Thymus (tissue), 14 donors: ENCODE data around the gene SNRPD2. TPM values are rescaled to one million over a fixed set of nuclear protein-coding genes. Genes with fewer than 3 reads are reported as not detected.
A peak's percentile ranks its signal among the peaks of the same experiment; 100 is the strongest.
"Not testable (repeated sequence)": the region's sequence is repeated elsewhere in the genome, so short reads cannot be mapped to it uniquely, and the experiment has no call there.

ENCODE experiments used
- DNase-seq, 9 donors: peaks; one replicate each; pipeline ENCODE4 v3.0.0-alpha.2; 2013; ENCODE audit warnings: low spot score in 9 of 9, low read depth in 6 of 9, missing footprints in 1 of 9
- H3K27ac ChIP-seq, 2 donors: one replicate each; pipeline ENCODE4 v1.5.1; 2013; ENCODE audit warnings: control low read depth in 1 of 2, low read depth in 1 of 2, low read length in 1 of 2, mild to moderate bottlenecking in 1 of 2, moderate library complexity in 1 of 2
- H3K27me3 ChIP-seq, 2 donors: one replicate each; pipeline ENCODE4 v1.5.1; 2013; ENCODE audit warnings: low read length in 1 of 2; ENCODE audit not compliant: control insufficient read depth in 2 of 2, insufficient read depth in 1 of 2
- H3K36me3 ChIP-seq, 2 donors: one replicate each; pipeline ENCODE4 v1.5.1; 2013; ENCODE audit warnings: low read length in 1 of 2, mild to moderate bottlenecking in 1 of 2, moderate library complexity in 1 of 2; ENCODE audit not compliant: control insufficient read depth in 2 of 2, insufficient read depth in 2 of 2
- H3K4me1 ChIP-seq, 2 donors: one replicate each; pipeline ENCODE4 v1.5.1; 2013; ENCODE audit warnings: low read length in 2 of 2; ENCODE audit not compliant: control insufficient read depth in 2 of 2, insufficient read depth in 2 of 2
- H3K4me3 ChIP-seq, 2 donors: one replicate each; pipeline ENCODE4 v1.5.1; 2013; ENCODE audit warnings: low read length in 2 of 2, control low read depth in 1 of 2, mild to moderate bottlenecking in 1 of 2
- H3K9me3 ChIP-seq, 2 donors: one replicate each; pipeline ENCODE4 v1.5.1; 2013; ENCODE audit warnings: low read length in 1 of 2, mild to moderate bottlenecking in 1 of 2; ENCODE audit not compliant: control insufficient read depth in 2 of 2, insufficient read depth in 1 of 2
- WGBS: extraction: QIAGEN DNeasy Blood & Tissue Kit; methylation state at CpG from one replicate; pipeline ENCODE4 v1.1.7; 2013; 5-methylcytosine and 5-hydroxymethylcytosine counted together
- long read RNA-seq, 10 donors: transcript quantifications; one replicate each; lab custom pipeline, GENCODE V29; 2026
- polyA plus RNA-seq: library from polyadenylated mRNA; stranded (reverse); fragments of 200-250 nt; gene quantifications from one replicate; pipeline ENCODE4 v1.2.3, GENCODE V29; 2013
- total RNA-seq: library from RNA; stranded (reverse); fragments of 120-200 nt; gene quantifications from one replicate; pipeline ENCODE4 v1.2.4, GENCODE V29; 2013
- donor health status: healthy.

SNRPD2 gene
- total RNA-seq (711 TPM), polyA plus RNA-seq (395 TPM)
- long read RNA-seq, donor 1, transcript SNRPD2-201 (3 exons, 901 nt): major isoform, 32 of 37 reads
- long read RNA-seq, donor 1, partial matches to known transcripts: 5 of 37 reads
- long read RNA-seq, donor 1, other reads (novel, unspliced or antisense): 0 of 37 reads
- long read RNA-seq, donor 2, transcript SNRPD2-201 (3 exons, 901 nt): major isoform, 283 of 376 reads
- long read RNA-seq, donor 2, partial matches to known transcripts: 86 of 376 reads
- long read RNA-seq, donor 2, other reads (novel, unspliced or antisense): 7 of 376 reads
- long read RNA-seq, donor 3, transcript SNRPD2-201 (3 exons, 901 nt): major isoform, 425 of 565 reads
- long read RNA-seq, donor 3, partial matches to known transcripts: 113 of 565 reads
- long read RNA-seq, donor 3, other reads (novel, unspliced or antisense): 22 of 565 reads
- long read RNA-seq, donor 4, transcript SNRPD2-201 (3 exons, 901 nt): major isoform, 124 of 162 reads
- long read RNA-seq, donor 4, partial matches to known transcripts: 31 of 162 reads
- long read RNA-seq, donor 4, other reads (novel, unspliced or antisense): 6 of 162 reads
- long read RNA-seq, donor 5, transcript SNRPD2-201 (3 exons, 901 nt): major isoform, 546 of 702 reads
- long read RNA-seq, donor 5, partial matches to known transcripts: 133 of 702 reads
- long read RNA-seq, donor 5, other reads (novel, unspliced or antisense): 20 of 702 reads
- long read RNA-seq, donor 6, transcript SNRPD2-201 (3 exons, 901 nt): major isoform, 149 of 194 reads
- long read RNA-seq, donor 6, partial matches to known transcripts: 43 of 194 reads
- long read RNA-seq, donor 6, other reads (novel, unspliced or antisense): 0 of 194 reads
- long read RNA-seq, donor 7, transcript SNRPD2-201 (3 exons, 901 nt): major isoform, 226 of 310 reads
- long read RNA-seq, donor 7, partial matches to known transcripts: 78 of 310 reads
- long read RNA-seq, donor 7, other reads (novel, unspliced or antisense): 6 of 310 reads
- long read RNA-seq, donor 8, transcript SNRPD2-201 (3 exons, 901 nt): major isoform, 83 of 85 reads
- long read RNA-seq, donor 8, partial matches to known transcripts: 0 of 85 reads
- long read RNA-seq, donor 8, other reads (novel, unspliced or antisense): 0 of 85 reads
- long read RNA-seq, donor 9, transcript SNRPD2-201 (3 exons, 901 nt): major isoform, 155 of 190 reads
- long read RNA-seq, donor 9, partial matches to known transcripts: 34 of 190 reads
- long read RNA-seq, donor 9, other reads (novel, unspliced or antisense): 0 of 190 reads
- long read RNA-seq, donor 10, transcript SNRPD2-201 (3 exons, 901 nt): major isoform, 189 of 222 reads
- long read RNA-seq, donor 10, partial matches to known transcripts: 32 of 222 reads
- long read RNA-seq, donor 10, other reads (novel, unspliced or antisense): 0 of 222 reads

DNA sequence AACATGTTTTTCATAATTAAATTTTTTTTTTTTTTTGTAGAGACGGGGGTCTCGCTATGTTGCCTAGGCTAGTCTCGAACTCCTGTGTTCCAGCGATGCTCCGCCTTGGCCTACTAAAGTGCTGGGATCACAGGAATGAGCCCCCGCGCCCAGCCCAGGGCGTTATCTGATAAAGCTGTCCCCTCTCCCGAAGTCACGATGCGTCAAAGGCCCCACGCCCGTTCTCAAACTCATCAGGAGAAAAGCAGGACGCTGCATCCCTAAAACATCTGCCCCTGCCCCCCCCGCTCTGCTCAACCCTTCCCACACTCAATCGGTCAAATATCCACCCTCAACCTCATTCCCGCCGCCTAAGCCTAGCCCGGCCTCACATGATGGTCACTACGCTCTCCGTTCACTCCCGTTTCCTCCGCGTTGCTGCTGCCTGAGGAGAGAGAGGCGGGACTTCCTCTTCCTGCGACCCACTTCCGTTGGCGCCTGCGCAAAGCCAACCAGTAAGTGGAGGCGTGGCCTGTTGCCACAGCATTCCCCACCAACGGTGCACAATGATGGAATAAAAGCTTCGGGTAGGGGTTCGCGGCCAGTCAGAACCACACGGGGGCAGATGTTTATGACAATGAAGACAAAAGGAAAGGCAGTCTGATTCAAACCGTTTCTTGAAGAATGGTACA lies at the start of gene SNRPD2:
Gene SNRPD2 (minus strand): TSS at position 438 of the 671 bp plus-strand sequence. CDS start 65 bp downstream, at position 373.
- WGBS: under 1% methylated on average over 36 of the region's 36 CpGs
- H3K4me3 ChIP-seq: peak within 1 kb of the TSS; percentile 69 to 94
- no peaks in the 10 kb centered on the region for H3K27me3 ChIP-seq
- peak in 8 of 9 donors; percentile 88 to 96 (median 92) for DNase-seq
- H3K9me3 ChIP-seq: no peaks in the 10 kb centered on the region
- H3K4me1 ChIP-seq: peaks cover 10 to 14% of the 10 kb centered on the region in 2 donors
- peaks cover 28 to 30% of the 10 kb centered on the region in 2 donors for H3K36me3 ChIP-seq
- peak within 1 kb of the TSS; percentile 77 to 95 for H3K27ac ChIP-seq

GRCh38 chr19:45739498-45740439 lies 48.0 kb upstream of the SNRPD2 start:
- DNase-seq: no peak
- Histone ChIP-seq H3K27me3 (peaks cover 0 to 9% of the 10 kb centered on the region in 2 donors), H3K36me3 (no peaks in the 10 kb centered on the region), H3K4me3 (no peak overlapping the region), H3K9me3 (no peaks in the 10 kb centered on the region), H3K27ac (no peak overlapping the region), H3K4me1 (no peaks in the 10 kb centered on the region)
- WGBS: 93% methylated on average over 10 of the region's 10 CpGs

DNA sequence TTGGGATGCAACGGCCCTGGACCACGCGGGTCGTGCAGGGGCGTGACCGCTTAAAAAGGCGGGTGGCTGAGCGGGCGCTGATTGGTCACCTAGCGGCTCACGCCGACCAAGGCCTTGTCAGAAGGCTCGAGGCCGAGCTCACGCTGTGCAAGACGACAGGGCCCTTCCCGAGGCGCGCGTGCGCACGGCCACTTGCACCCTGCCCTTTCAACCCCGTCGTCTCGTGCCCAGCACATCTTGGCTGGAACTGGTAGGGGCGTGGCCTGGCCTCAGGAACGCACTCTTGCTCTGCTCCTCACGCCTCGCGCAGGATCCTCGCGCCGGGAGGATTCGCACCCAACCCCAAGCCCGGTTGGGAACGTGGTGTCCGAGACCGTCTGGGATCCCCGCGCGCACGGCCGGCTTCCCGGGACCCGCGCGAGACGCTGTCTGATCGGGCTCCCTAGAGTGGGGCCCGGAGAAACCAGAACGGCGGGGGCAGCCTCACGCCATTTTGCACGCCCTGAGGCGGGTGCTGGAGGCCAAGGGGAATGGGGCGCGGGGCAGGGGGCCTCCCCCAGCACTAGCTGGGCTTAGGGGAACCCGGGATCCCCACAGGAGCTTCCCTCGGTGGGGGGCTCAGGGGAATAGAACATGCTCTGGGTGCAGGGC lies 41.5 kb upstream of the SNRPD2 start, which contains the start of gene MEIOSIN:
Gene MEIOSIN (plus strand): TSS at position 280 of the 651 bp plus-strand sequence. CDS start 1,938 bp downstream, outside the sequence.
- no peaks in the 10 kb centered on the region for H3K36me3 ChIP-seq
- no peaks in the 10 kb centered on the region for H3K27me3 ChIP-seq
- no peak within 1 kb of the TSS for H3K4me3 ChIP-seq
- 97% methylated on average over 59 of the region's 59 CpGs for WGBS
- H3K4me1 ChIP-seq: peaks cover 8 to 14% of the 10 kb centered on the region in 2 donors
- H3K27ac ChIP-seq: no peak within 1 kb of the TSS
- no peaks in the 10 kb centered on the region for H3K9me3 ChIP-seq
- DNase-seq: no peak

DNA sequence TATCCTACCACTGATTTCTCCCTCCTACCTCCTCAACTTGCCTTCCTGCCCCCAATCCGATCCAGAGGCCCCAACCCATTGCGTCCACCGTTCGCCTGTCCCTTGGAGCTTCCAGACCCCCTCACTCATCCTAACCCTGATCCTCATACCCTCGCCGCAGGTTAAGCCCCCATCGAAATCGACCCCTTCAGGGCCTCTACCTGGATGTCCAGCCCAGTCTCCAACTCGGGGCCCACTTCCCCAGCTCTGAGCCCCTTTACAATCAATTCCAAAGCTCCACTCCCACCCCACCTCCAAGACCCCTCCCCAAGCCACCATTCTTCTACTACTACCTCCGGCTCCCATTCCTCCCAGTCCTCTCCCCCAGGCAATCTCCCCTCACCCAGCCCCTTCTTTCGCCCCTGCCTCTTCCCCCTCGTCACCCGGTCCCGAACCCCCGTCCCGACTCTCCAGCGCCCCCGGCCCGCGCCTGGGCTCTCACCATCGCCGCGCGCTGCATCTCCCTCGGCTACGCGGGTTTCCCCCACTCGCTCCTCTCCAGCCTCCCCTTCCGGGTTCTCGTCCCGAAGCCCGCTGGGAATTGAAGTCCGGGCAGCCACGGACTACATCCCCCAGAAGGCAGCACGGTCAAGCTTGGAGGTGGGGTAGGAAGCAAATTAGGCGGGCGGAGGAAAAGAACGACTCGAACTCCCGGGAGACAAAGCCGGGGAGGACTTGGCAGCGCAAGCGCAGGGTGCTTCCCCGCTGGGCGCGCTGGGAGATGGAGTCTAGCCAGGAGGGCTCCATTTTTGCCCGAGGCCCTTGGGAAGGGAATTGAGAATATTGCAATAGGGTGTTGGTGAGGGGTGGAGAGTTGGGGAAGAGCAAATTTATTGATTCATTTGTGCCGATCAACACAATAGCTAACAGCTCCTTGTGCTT lies 38.9 kb upstream of the SNRPD2 start, which contains the start of gene FBXO46:
Gene FBXO46 (minus strand): TSS at position 529 of the 921 bp plus-strand sequence. CDS start 17,401 bp downstream, outside the sequence.
- no peaks in the 10 kb centered on the region for H3K27me3 ChIP-seq

DNA sequence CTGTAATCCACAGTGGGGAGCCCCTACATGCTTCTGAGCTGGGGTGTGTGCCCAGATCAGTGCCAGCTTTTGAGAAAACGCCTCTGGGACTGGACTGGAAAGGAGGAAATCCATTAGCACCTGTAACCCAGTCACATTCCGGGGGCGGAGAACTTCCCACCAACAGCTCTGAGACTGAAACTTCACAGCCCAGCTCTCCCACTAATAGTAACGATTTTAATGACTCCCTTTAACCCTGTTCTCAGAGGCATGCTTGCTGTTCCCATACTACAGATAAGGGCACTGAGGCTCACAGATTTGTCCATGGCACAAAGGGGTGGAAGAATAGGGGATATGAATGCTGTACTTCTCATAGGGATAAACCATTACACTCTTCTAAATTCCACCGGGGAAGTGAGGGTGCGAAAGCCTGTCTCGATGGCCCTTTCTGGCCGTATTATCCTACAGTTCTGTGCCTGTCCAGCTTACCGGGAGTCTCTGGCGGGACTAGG lies 38.1 kb upstream of the SNRPD2 start:
- Histone ChIP-seq H3K36me3 (peaks cover 0 to 2% of the 10 kb centered on the region in 2 donors), H3K9me3 (no peaks in the 10 kb centered on the region), H3K27me3 (no peaks in the 10 kb centered on the region), H3K4me3 (peak overlapping the region; percentile 80 to 87), H3K4me1 (peaks cover 8 to 14% of the 10 kb centered on the region in 2 donors), H3K27ac (no peak overlapping the region)
- DNase-seq: no peak
- 35% methylated on average over 10 of the region's 10 CpGs for WGBS

More for the DNA sequence above, 38.9 kb upstream of the SNRPD2 start, which contains the start of gene FBXO46:
- Histone ChIP-seq H3K27ac (peak within 1 kb of the TSS; percentile 9 to 45), H3K36me3 (no peaks in the 10 kb centered on the region), H3K4me1 (peaks cover 8 to 14% of the 10 kb centered on the region in 2 donors), H3K9me3 (no peaks in the 10 kb centered on the region), H3K4me3 (peak within 1 kb of the TSS; percentile 80 to 87)
- DNase-seq: peak; percentile 81 to 98 (median 93)
- WGBS: 2% methylated on average over 48 of the region's 48 CpGs

GRCh38 chr19:45728683-45729082 lies 36.9 kb upstream of the SNRPD2 start:
- peaks cover 8 to 14% of the 10 kb centered on the region in 2 donors for H3K4me1 ChIP-seq
- not testable (repeated sequence) for H3K27ac ChIP-seq

More at GRCh38 chr19:45728683-45729082, 36.9 kb upstream of the SNRPD2 start:
- 98% methylated on average over 18 of the region's 18 CpGs for WGBS
- H3K27me3 ChIP-seq, H3K9me3 ChIP-seq, H3K4me3 ChIP-seq, H3K36me3 ChIP-seq, DNase-seq: not testable (repeated sequence)
